ENCODE data around the gene PSD2.
A peak's percentile ranks its signal among the peaks of the same experiment; 100 is the strongest.

PSD2 gene

DNA sequence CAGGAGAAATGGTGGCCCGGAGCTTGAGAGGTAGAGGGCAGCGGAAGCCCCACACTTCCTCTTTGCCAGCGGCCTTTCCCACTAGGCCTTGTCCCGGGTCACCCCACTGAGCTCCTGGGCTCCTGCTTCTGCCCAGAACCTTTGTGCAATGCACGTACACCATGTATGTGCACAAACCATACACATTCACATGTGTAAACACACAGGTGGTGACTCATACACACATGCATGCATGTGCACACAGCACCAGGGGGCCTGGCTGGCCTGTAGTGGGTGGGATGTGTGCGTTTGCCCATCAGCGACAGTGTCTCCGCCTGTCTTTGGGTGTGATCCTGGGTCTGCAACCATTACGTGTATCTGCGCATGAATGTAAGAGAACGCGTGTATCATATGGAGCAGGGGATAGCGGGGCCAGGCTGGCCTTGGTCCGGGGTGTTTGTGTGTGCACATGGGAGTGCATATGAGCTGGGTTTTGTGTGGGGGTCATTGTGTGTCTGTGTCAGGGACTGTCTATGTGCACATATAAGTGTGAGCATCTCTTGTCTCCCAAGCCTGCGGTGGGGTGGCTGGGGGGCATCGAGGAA lies 43.7 kb downstream of the PSD2 start:
- no peak for DNase-seq (ENCODE audit: low read depth)
- TF ChIP-seq, protein P1, sequence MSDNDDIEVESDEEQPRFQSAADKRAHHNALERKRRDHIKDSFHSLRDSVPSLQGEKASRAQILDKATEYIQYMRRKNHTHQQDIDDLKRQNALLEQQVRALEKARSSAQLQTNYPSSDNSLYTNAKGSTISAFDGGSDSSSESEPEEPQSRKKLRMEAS (IDR thresholded peaks at IDR 0.05; ENCODE audit: low read depth, low read length): no peak
- TF ChIP-seq POLR2A (IDR thresholded peaks at IDR 0.05; ENCODE audit: extremely low read depth, insufficient read length) (no peak), MYC (IDR thresholded peaks at IDR 0.05; ENCODE audit: low read depth, low read length) (no peak)
- TF ChIP-seq, protein P2, sequence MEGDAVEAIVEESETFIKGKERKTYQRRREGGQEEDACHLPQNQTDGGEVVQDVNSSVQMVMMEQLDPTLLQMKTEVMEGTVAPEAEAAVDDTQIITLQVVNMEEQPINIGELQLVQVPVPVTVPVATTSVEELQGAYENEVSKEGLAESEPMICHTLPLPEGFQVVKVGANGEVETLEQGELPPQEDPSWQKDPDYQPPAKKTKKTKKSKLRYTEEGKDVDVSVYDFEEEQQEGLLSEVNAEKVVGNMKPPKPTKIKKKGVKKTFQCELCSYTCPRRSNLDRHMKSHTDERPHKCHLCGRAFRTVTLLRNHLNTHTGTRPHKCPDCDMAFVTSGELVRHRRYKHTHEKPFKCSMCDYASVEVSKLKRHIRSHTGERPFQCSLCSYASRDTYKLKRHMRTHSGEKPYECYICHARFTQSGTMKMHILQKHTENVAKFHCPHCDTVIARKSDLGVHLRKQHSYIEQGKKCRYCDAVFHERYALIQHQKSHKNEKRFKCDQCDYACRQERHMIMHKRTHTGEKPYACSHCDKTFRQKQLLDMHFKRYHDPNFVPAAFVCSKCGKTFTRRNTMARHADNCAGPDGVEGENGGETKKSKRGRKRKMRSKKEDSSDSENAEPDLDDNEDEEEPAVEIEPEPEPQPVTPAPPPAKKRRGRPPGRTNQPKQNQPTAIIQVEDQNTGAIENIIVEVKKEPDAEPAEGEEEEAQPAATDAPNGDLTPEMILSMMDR (IDR thresholded peaks at IDR 0.05; ENCODE audit: low read depth, low read length): no peak

DNA sequence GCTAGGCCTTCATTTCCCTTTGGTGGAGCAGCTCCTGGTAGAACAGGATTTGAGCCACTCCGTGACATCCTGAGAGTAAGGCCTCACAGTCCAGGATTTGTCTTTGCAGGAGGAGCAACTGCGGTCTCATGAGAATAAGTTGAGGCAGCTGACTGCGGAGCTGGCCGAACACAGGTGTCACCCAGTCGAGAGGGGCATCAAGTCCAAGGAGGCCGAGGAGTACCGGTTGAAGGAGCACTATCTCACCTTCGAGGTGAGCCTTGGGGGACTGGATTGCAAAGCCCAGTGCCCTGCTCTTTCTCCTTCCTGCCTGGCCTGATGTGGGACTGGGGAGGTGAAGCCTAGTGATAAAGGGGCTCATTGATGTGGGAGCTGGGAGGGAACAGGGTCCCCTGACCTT lies 44.3 kb downstream of the PSD2 start:
- TF ChIP-seq, protein P1 (IDR thresholded peaks at IDR 0.05; ENCODE audit: low read depth, low read length): no peak
- TF ChIP-seq POLR2A (IDR thresholded peaks at IDR 0.05; ENCODE audit: extremely low read depth, insufficient read length) (no peak), MYC (IDR thresholded peaks at IDR 0.05; ENCODE audit: low read depth, low read length) (no peak)
- TF ChIP-seq, protein P2 (IDR thresholded peaks at IDR 0.05; ENCODE audit: low read depth, low read length): no peak
- DNase-seq (ENCODE audit: low read depth): no peak
- no peak overlapping the region for H3K4me3 ChIP-seq (ENCODE audit: low read depth, low read length)

More for the DNA sequence above, 43.7 kb downstream of the PSD2 start:
- H3K4me3 ChIP-seq (ENCODE audit: low read depth, low read length): no peak overlapping the region

DNA sequence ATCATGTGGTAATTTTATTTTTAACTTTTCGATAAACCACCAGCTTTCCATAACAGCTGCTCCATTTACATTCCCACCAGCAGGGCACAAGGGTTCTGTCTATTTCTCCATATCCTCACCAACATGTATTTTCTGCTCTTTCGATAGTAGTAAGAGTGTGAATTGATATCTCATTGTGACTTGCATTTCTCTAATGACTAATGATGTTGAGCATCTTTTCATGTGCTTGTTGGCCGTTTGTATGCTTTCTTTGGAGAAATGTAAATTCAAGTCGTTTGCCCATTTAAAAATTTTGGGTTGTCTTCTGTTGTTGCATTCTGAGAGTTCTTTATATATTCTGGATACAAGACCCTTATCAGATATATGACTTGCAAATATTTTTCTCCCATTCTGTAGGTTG lies 45.9 kb downstream of the PSD2 start:
- no peak for DNase-seq (ENCODE audit: low read depth)

DNA sequence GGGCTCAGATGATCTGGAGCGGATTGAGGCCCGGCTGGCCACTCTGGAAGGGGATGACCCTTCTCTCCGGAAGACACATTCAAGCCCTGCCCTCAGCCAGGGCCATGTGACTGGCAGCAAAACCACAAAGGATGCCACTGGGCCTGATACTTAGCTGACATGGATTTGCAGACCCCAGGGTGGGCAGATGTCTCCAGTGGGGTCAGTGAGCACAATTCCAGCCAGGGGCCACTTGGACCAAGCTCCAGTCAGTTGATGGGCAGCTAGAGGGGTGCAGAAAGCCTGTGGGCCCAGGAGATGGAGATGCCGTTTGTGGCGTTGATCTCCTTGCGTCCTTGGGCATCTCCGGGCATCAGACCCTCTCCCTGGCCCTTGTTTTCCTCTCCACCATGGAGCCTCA lies 46.7 kb downstream of the PSD2 start:
- no peak overlapping the region for H3K4me3 ChIP-seq (ENCODE audit: low read depth, low read length)
- TF ChIP-seq MYC (IDR thresholded peaks at IDR 0.05; ENCODE audit: low read depth, low read length) (no peak), POLR2A (IDR thresholded peaks at IDR 0.05; ENCODE audit: extremely low read depth, insufficient read length) (no peak)
- TF ChIP-seq, protein P1 (IDR thresholded peaks at IDR 0.05; ENCODE audit: low read depth, low read length): no peak
- TF ChIP-seq, protein P2 (IDR thresholded peaks at IDR 0.05; ENCODE audit: low read depth, low read length): no peak
- DNase-seq (ENCODE audit: low read depth): no peak

More for the DNA sequence above, 45.9 kb downstream of the PSD2 start:
- no peak overlapping the region for H3K4me3 ChIP-seq (ENCODE audit: low read depth, low read length)
- TF ChIP-seq, protein P1 (IDR thresholded peaks at IDR 0.05; ENCODE audit: low read depth, low read length): no peak
- TF ChIP-seq MYC (IDR thresholded peaks at IDR 0.05; ENCODE audit: low read depth, low read length) (no peak), POLR2A (IDR thresholded peaks at IDR 0.05; ENCODE audit: extremely low read depth, insufficient read length) (no peak)
- TF ChIP-seq, protein P2 (IDR thresholded peaks at IDR 0.05; ENCODE audit: low read depth, low read length): no peak

DNA sequence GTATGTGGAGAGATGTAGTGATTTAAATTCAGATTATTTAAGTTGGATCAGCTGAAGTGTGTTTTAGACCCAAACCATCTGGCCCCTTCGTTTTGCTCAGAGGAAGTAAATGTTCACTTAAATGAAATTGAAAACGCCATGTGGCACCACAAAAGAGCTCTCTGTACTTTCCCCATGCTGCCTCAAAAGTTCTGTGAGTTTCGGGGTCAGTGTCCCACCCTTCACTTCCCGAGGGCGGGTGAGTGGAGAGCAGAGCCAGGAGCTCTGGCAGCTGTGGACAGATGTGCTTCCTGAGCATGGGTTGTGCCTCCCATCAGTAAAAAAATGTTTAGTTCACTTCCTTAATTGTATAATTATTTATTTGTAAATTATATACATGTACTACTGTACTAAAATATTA lies 48.4 kb downstream of the PSD2 start:
- TF ChIP-seq, protein P1 (IDR thresholded peaks at IDR 0.05; ENCODE audit: low read depth, low read length): no peak
- no peak overlapping the region for H3K4me3 ChIP-seq (ENCODE audit: low read depth, low read length)
- DNase-seq (ENCODE audit: low read depth): no peak

DNA sequence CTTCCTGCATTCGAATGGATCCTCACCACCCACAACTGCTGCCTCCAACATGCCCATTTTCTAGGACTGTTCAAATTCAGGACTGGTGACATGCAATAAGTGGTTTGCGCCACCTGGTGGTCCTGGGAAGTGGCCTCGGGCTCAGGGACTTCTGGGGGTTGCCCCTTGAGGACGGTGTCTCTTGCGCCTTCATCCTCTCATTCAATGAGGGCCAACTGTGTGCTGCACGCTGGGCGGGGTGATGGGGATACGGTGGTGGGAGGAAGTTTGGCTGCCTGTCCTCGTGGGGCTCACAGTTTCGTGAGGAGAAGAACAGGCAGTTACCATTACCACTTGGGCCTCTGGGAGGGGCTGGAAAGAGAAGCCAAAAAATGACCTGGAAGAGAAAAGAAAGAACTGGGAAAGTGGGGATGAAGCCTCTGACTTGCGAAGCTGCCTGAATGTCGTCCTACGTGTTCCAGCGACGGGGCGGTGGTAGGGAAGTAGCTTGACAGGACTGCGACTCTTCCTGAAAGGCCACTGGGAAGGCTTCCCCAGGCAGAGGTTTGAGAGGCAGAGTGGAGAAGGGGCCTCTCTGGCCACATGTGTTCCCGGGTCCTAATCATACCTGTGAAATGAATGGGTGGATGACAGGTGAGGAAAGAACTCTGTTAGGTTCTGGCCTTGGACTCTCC lies 49.0 kb downstream of the PSD2 start:
- H3K4me3 ChIP-seq (ENCODE audit: low read depth, low read length): no peak overlapping the region
- TF ChIP-seq, protein P2 (IDR thresholded peaks at IDR 0.05; ENCODE audit: low read depth, low read length): peak; percentile 84
- no peak for TF ChIP-seq POLR2A (IDR thresholded peaks at IDR 0.05; ENCODE audit: extremely low read depth, insufficient read length)
- TF ChIP-seq, protein P1 (IDR thresholded peaks at IDR 0.05; ENCODE audit: low read depth, low read length): 0 out of 2 replicates have a peak, but pooled peaks have one; percentile 9
- peak; percentile 76 for DNase-seq (ENCODE audit: low read depth)

All from NB4 (cell line).